Mucosa of descending colon (tissue), 3 donors: Measurements from ENCODE around the gene DMPK. TPM values are rescaled to one million over a fixed set of nuclear protein-coding genes. Genes with fewer than 3 reads are reported as not detected.

Experiments used
- total RNA-seq, 3 donors: library from RNA; stranded (reverse); fragmentation: NEBNext Ultra II Directional in 2 of 3; extraction: Animal tissue kit (Norgen Biotek cat#: 25700) in 2 of 3; gene quantifications; one replicate each; pipeline versions ENCODE4 v1.2.1 to v1.2.4, GENCODE V29; 2021 to 2023
- donor health status: DM: no; HTN: no; CAD: no; lungs with moderate emphysema.
- donor health status: DM: no; HTN: no; CAD: no.
- donor health status: DM: no; HTN: yes; CAD: no.

DMPK gene
- total RNA-seq, 3 donors from 2014 or later = 23.9 to 123 (median 33.9) TPM

Other genes with a start within 250 kb of the DMPK start
- 10 to 100 TPM; 12.1 to 16.4 (median 13.4) TPM for gene OPA3, start 197.7 kb downstream of the DMPK start, total RNA-seq
- gene GPR4, start 180.3 kb downstream of the DMPK start, total RNA-seq = 1 to 10 TPM in 2 of 3 donors, under 1 TPM in 1; 0.84 to 1.0 (median 1.0) TPM
- gene EML2, start 143.1 kb downstream of the DMPK start, total RNA-seq = 100 to 1,000 TPM in 1 of 3 donors, 10 to 100 TPM in 2; 59.9 to 119 (median 79.1) TPM
- gene GIPR, start 114.3 kb downstream of the DMPK start, total RNA-seq = 10 to 100 TPM in 2 of 3 donors, 1 to 10 TPM in 1; 6.8 to 19.4 (median 14.2) TPM
- 100 to 1,000 TPM; 201 to 270 (median 230) TPM for gene SNRPD2, start 90.5 kb downstream of the DMPK start, total RNA-seq
- gene QPCTL, start 89.8 kb downstream of the DMPK start, total RNA-seq = 1 to 10 TPM; 8.2 to 8.9 (median 8.3) TPM
- 10 to 100 TPM; 30.1 to 34.0 (median 32.3) TPM for gene FBXO46, start 51.6 kb downstream of the DMPK start, total RNA-seq
- not detected for gene MEIOSIN, start 49.1 kb downstream of the DMPK start, total RNA-seq
- 10 to 100 TPM in 2 of 3 donors, 1 to 10 TPM in 1; 9.6 to 35.6 (median 11.1) TPM for gene SIX5, start 13.2 kb downstream of the DMPK start, total RNA-seq
- gene DMWD, start 10.4 kb upstream of the DMPK start, total RNA-seq = 10 to 100 TPM; 33.2 to 67.1 (median 43.7) TPM
- gene RSPH6A, start 32.8 kb upstream of the DMPK start, total RNA-seq = under 1 TPM; 0.16 to 0.24 (median 0.20) TPM
- gene SYMPK, start 80.7 kb upstream of the DMPK start, total RNA-seq = 10 to 100 TPM; 61.1 to 67.4 (median 65.9) TPM
- 10 to 100 TPM; 14.1 to 33.7 (median 32.9) TPM for gene FOXA3, start 81.8 kb upstream of the DMPK start, total RNA-seq
- 10 to 100 TPM; 19.0 to 33.7 (median 19.8) TPM for gene IRF2BP1, start 103.7 kb upstream of the DMPK start, total RNA-seq
- 10 to 100 TPM in 2 of 3 donors, 1 to 10 TPM in 1; 9.2 to 13.7 (median 10.2) TPM for gene MYPOP, start 120.1 kb upstream of the DMPK start, total RNA-seq
- not detected for gene NANOS2, start 132.3 kb upstream of the DMPK start, total RNA-seq
- 1 to 10 TPM in 2 of 3 donors, under 1 TPM in 1; 0.55 to 3.0 (median 1.3) TPM for gene NOVA2, start 191.4 kb upstream of the DMPK start, total RNA-seq
- gene CCDC61, start 213.0 kb upstream of the DMPK start, total RNA-seq = 10 to 100 TPM; 16.5 to 25.0 (median 17.6) TPM
- not detected for gene PGLYRP1, start 240.6 kb upstream of the DMPK start, total RNA-seq